ENCODE results near the gene ESPNL.

The ESPNL gene

GRCh38 chr2:238130696-238131628, 30.8 kb downstream of the ESPNL start:
- no peak for DNase-seq

GRCh38 chr2:238131761-238132462, 31.8 kb downstream of the ESPNL start:
- no peak for DNase-seq

- DNase-seq: no peak
These were observed 32.6 kb downstream of the ESPNL start for GRCh38 chr2:238132463-238133450.

GRCh38 chr2:238133499-238134392, 33.6 kb downstream of the ESPNL start:
- no peak for DNase-seq

GRCh38 chr2:238134393-238134785, 34.2 kb downstream of the ESPNL start:
- DNase-seq: no peak

GRCh38 chr2:238135601-238136150, 35.5 kb downstream of the ESPNL start:
- no peak for DNase-seq

GRCh38 chr2:238136820-238137537, 36.8 kb downstream of the ESPNL start:
- no peak for DNase-seq

- no peak for DNase-seq
These were observed 37.7 kb downstream of the ESPNL start for GRCh38 chr2:238137885-238138284.

GRCh38 chr2:238138331-238139195, 38.4 kb downstream of the ESPNL start, which contains the start of gene KLHL30:
Gene KLHL30 (plus strand): TSS chr2:238138668. CDS start chr2:238140755, 2,087 bp downstream.
- no peak for DNase-seq

- peak; percentile 32 for DNase-seq
These were observed 39.3 kb downstream of the ESPNL start for GRCh38 chr2:238139196-238140039.

GRCh38 chr2:238140040-238140439, 39.9 kb downstream of the ESPNL start:
- no peak for DNase-seq

GRCh38 chr2:238140721-238141540, 40.8 kb downstream of the ESPNL start:
- DNase-seq: no peak

GRCh38 chr2:238141541-238142318, 41.6 kb downstream of the ESPNL start:
- no peak for DNase-seq

GRCh38 chr2:238142382-238143205, 42.5 kb downstream of the ESPNL start:
- no peak for DNase-seq

- no peak for DNase-seq
These were observed 43.3 kb downstream of the ESPNL start for GRCh38 chr2:238143239-238143951.
